Tibial artery (tissue), 4 donors: ENCODE data around the gene ATP8B1.

Experiments used
- DNase-seq, 2 donors: peaks; one replicate each; pipeline ENCODE4 v3.0.0-alpha.2; 2019
- H3K27ac ChIP-seq, 2 donors: fragments of 200-600 bp; sonication (generic) in 1 of 2; 1 replicate in 1 of 2; 2 replicates in 1 of 2; pipeline ENCODE4 v1.5.1; 2018 to 2019; ENCODE audit warnings: mild to moderate bottlenecking in 1 of 2
- H3K27me3 ChIP-seq, 2 donors: fragments of 200-600 bp; sonication (generic) in 1 of 2; one replicate each; pipeline versions ENCODE4 v1.5.1 to v1.6.0; 2016 to 2019
- H3K36me3 ChIP-seq, 3 donors: fragments of 200-600 bp; sonication (generic) in 2 of 3; one replicate each; pipeline ENCODE4 v1.5.1; 2016 to 2019; ENCODE audit warnings: mild to moderate bottlenecking in 2 of 3
- H3K4me1 ChIP-seq, 4 donors: fragments of 200-600 bp; sonication (generic) in 2 of 4; 1 replicate in 3 of 4; 2 replicates in 1 of 4; pipeline ENCODE4 v1.5.1; 2016 to 2019
- H3K4me3 ChIP-seq, 2 donors: fragments of 200-600 bp; sonication (generic) in 1 of 2; 1 replicate in 1 of 2; 2 replicates in 1 of 2; pipeline ENCODE4 v1.5.1; 2018 to 2019; ENCODE audit warnings: mild to moderate bottlenecking in 2 of 2
- H3K9me3 ChIP-seq, 3 donors: fragments of 200-600 bp; sonication (generic) in 1 of 3; one replicate each; pipeline ENCODE4 v1.5.1; 2016 to 2019
- CTCF ChIP-seq, 2 experiments: fragments of 200-600 bp in 1 of 2; fragments of 450-650 bp in 1 of 2; IDR thresholded peaks; one replicate each; pipeline ENCODE4 v1.5.1; 2017 to 2019; ENCODE audit warnings: antibody characterized with exemption in 2 of 2, mild to moderate bottlenecking in 1 of 2, moderate library complexity in 1 of 2
- intact Hi-C: fragments of 100-400 bp; cut with DNase I; formaldehyde crosslinking; loops from one replicate; pipeline ENCODE4 v1.15.0; 2023; ENCODE audit warnings: low total_unique reads

Gene ATP8B1

GRCh38 chr18:57776767-57777166 is 26.3 kb downstream of the ATP8B1 start:
- Histone ChIP-seq H3K4me3 (no peak overlapping the region), H3K27ac (peak overlapping the region; percentile 33 to 57), H3K27me3 (no peaks in the 10 kb centered on the region), H3K4me1 (peaks cover 0 to 91% (median 50%) of the 10 kb centered on the region in 4 donors), H3K9me3 (no peaks in the 10 kb centered on the region), H3K36me3 (no peaks in the 10 kb centered on the region)
- no peak for TF ChIP-seq CTCF (IDR thresholded peaks at IDR 0.05)
- no peak for DNase-seq
- intact Hi-C loops, result no loop called here

DNA sequence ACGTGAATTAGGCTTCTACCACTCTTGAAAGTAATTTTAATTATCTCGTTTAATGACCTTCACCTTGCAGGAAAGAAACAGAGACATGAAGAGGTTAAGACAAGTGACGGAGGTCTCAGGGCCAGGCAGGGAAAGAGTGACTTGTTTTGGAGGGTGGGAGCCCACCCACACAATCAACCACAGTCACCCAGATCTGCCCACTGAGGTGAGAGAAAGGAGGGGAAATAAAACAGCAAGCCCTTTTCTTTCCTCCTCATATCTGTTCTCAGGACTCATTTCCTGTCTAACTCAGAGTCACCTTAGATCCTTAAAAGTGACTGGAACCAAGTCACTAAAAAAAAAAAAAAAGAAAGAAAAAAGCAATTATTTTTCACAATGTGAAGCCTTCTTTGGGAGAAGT is 26.8 kb downstream of the ATP8B1 start:
- DNase-seq, result no peak
- H3K27ac ChIP-seq, result peak overlapping the region; percentile 33 to 57
- no peaks in the 10 kb centered on the region for H3K36me3 ChIP-seq
- no peak for TF ChIP-seq CTCF (IDR thresholded peaks at IDR 0.05)
- H3K27me3 ChIP-seq, result no peaks in the 10 kb centered on the region
- no peak overlapping the region for H3K4me3 ChIP-seq
- H3K4me1 ChIP-seq, result peaks cover 0 to 91% (median 47%) of the 10 kb centered on the region in 4 donors
- intact Hi-C loops, result no loop called here
- no peaks in the 10 kb centered on the region for H3K9me3 ChIP-seq

DNA sequence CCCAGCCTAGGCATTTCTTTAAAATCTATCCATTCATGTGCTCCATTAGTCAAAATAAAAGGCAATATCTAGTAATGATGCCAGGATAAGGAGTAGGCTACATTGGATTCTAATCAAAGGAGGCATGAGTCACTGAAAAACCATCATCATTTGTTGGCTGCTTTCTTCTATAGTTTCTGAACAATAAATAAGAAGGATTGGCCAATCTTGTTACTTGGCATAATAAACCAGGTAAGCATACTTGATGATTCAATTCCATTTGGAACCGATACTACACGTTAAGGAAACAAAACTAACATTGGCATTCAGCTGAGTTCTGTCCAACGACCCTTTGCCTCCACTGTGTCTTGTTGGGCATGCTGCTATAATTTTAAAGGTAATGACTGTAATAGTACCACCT is 27.2 kb downstream of the ATP8B1 start:
- intact Hi-C loops, result no loop called here
- peak overlapping the region; percentile 33 to 57 for H3K27ac ChIP-seq
- TF ChIP-seq CTCF (IDR thresholded peaks at IDR 0.05), result no peak
- no peaks in the 10 kb centered on the region for H3K36me3 ChIP-seq
- no peaks in the 10 kb centered on the region for H3K9me3 ChIP-seq
- no peak for DNase-seq
- H3K4me1 ChIP-seq, result peaks cover 0 to 90% (median 48%) of the 10 kb centered on the region in 4 donors
- no peaks in the 10 kb centered on the region for H3K27me3 ChIP-seq
- no peak overlapping the region for H3K4me3 ChIP-seq

- TF ChIP-seq CTCF (IDR thresholded peaks at IDR 0.05), result no peak
- intact Hi-C loops, result no loop called here
- no peak for DNase-seq
- Histone ChIP-seq H3K27me3 (no peaks in the 10 kb centered on the region), H3K4me3 (no peak overlapping the region), H3K4me1 (peaks cover 0 to 92% (median 53%) of the 10 kb centered on the region in 4 donors), H3K9me3 (no peaks in the 10 kb centered on the region), H3K36me3 (no peaks in the 10 kb centered on the region), H3K27ac (peak overlapping the region; percentile 30 to 43)
These were observed 30.7 kb downstream of the ATP8B1 start for GRCh38 chr18:57772387-57772799.

GRCh38 chr18:57771626-57772025 is 31.5 kb downstream of the ATP8B1 start:
- no peaks in the 10 kb centered on the region for H3K9me3 ChIP-seq
- TF ChIP-seq CTCF (IDR thresholded peaks at IDR 0.05), result no peak
- no peak overlapping the region for H3K27ac ChIP-seq
- H3K36me3 ChIP-seq, result no peaks in the 10 kb centered on the region
- intact Hi-C loops, result no loop called here
- peaks cover 0 to 92% (median 57%) of the 10 kb centered on the region in 4 donors for H3K4me1 ChIP-seq
- no peaks in the 10 kb centered on the region for H3K27me3 ChIP-seq
- no peak overlapping the region for H3K4me3 ChIP-seq
- DNase-seq, result no peak

GRCh38 chr18:57771193-57771592 is 31.9 kb downstream of the ATP8B1 start:
- no peak for TF ChIP-seq CTCF (IDR thresholded peaks at IDR 0.05)
- Histone ChIP-seq H3K36me3 (no peaks in the 10 kb centered on the region), H3K27ac (no peak overlapping the region), H3K27me3 (no peaks in the 10 kb centered on the region), H3K4me1 (peaks cover 0 to 92% (median 56%) of the 10 kb centered on the region in 4 donors), H3K4me3 (no peak overlapping the region), H3K9me3 (no peaks in the 10 kb centered on the region)
- DNase-seq, result no peak
- intact Hi-C loops, result no loop called here
